ENCODE measurements around the gene ADAMTS7.
"Not testable (repeated sequence)": the region's sequence is repeated elsewhere in the genome, so short reads cannot be mapped to it uniquely, and the experiment has no call there.

Gene ADAMTS7

GRCh38 chr15:78726870-78727551 lies 84.3 kb downstream of the ADAMTS7 start:
- peak in 1 of 3 donors; percentile 9 for DNase-seq (ENCODE audit: low read depth in 3 of 3)

- DNase-seq (ENCODE audit: low read depth in 3 of 3): not testable (repeated sequence)
These were observed 91.3 kb downstream of the ADAMTS7 start for GRCh38 chr15:78719819-78720450.

- no peak for DNase-seq (ENCODE audit: low read depth in 3 of 3)
These were observed 92.4 kb downstream of the ADAMTS7 start for GRCh38 chr15:78718837-78719236.

- no peak for DNase-seq (ENCODE audit: low read depth in 3 of 3)
These were observed 93.2 kb downstream of the ADAMTS7 start for GRCh38 chr15:78717956-78718656.

GRCh38 chr15:78716651-78717050 lies 94.6 kb downstream of the ADAMTS7 start:
- DNase-seq (ENCODE audit: low read depth in 3 of 3): no peak

- DNase-seq (ENCODE audit: low read depth in 3 of 3): no peak
These were observed 95.3 kb downstream of the ADAMTS7 start for GRCh38 chr15:78715930-78716329.

- DNase-seq (ENCODE audit: low read depth in 3 of 3): no peak
These were observed 95.8 kb downstream of the ADAMTS7 start for GRCh38 chr15:78715434-78715833.

- peak in 1 of 3 donors; percentile 12 for DNase-seq (ENCODE audit: low read depth in 3 of 3)
These were observed 96.4 kb downstream of the ADAMTS7 start for GRCh38 chr15:78714890-78715289.

- DNase-seq (ENCODE audit: low read depth in 3 of 3): no peak
These were observed 98.3 kb downstream of the ADAMTS7 start for GRCh38 chr15:78712797-78713515.

GRCh38 chr15:78711638-78712037 lies 99.6 kb downstream of the ADAMTS7 start:
- DNase-seq (ENCODE audit: low read depth in 3 of 3): no peak

- DNase-seq (ENCODE audit: low read depth in 3 of 3): peak; percentile 45 to 57 (median 51)
These were observed 101.9 kb downstream of the ADAMTS7 start for GRCh38 chr15:78709263-78709882.
